ENCODE measurements around the gene UPK1A.

The UPK1A gene

DNA sequence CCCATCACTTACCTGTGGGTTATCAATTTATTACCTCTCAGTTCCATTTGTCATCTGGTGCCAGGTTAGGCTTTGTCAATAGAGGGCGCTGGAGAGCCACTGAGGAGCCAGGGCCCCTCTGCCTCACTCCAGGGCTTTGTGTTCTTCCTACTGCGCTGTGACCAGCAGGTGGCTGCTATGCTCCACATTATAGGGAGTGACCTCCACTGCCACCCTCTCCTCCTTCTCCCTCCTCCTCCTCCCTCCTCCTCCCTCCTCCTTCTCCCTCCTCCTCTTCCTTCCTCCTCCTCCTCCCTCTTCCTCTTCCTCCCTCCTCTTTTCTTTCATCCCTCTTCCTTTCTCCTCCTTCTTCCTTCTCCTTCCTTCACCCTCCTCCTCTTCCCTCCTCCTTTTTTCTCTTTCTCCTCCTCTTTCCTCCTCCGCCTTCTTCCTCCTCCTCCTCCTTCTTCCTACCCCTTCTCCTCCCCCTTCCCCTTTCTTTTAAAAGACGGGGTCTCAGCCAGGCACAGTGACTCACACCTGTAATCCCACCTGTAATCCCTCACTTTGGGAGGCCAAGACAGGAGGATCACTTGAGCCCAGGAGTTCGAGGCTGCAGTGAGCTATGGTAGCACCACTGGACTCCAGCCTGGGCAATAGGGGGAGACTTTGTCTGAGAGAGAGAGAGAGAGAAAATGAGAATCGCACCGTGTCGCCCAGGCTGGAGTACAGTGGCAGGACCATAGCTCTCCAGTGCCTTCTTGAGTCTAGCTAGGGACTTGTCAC lies 27.7 kb downstream of the UPK1A start:
- DNase-seq: peak; percentile 70 to 90 (median 84)

DNA sequence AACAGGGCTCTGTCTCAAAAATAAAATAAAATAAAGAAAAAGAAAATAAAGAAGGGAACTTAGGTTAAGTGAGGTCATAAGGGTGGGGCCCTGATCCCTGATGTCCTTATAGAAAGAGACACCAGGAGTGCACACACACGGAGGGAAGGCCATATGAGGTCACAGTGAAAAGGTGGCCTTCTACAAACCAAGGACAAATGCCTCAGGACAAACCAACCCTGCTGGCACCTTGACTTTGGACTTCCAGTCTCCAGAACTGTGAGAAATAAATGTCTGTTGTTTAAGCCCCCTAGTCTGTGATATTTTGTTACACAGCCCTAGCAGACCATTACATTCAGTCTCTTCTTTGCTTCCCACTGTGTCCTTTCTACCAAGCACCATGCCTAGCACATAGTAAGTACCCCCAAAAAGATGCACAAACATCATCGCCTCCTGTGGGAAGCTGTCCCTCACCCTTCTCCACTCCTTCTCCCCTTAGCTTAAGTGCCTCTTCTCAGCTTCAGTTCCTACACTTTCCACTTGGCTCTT lies 29.6 kb downstream of the UPK1A start:
- no peak for DNase-seq

DNA sequence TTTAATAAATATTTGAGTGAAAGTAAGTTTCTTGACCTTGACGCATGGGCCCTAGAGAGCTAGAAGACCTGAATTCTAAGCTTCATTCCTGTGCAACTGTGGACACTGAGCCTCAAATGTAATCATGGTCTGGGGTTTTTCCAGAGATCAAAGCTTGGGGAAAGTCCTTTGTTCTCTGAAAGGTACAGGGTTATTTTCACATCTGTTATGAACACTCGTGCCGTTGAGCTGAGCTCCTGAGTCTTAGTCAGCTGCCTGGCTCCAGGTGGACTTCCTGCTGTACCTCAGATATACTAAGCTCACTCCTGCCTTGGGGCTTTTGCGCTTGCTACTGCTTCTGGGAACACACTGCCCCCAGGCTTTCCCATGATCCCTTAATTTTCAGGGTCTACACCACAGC lies 30.5 kb downstream of the UPK1A start:
- no peak for DNase-seq

DNA sequence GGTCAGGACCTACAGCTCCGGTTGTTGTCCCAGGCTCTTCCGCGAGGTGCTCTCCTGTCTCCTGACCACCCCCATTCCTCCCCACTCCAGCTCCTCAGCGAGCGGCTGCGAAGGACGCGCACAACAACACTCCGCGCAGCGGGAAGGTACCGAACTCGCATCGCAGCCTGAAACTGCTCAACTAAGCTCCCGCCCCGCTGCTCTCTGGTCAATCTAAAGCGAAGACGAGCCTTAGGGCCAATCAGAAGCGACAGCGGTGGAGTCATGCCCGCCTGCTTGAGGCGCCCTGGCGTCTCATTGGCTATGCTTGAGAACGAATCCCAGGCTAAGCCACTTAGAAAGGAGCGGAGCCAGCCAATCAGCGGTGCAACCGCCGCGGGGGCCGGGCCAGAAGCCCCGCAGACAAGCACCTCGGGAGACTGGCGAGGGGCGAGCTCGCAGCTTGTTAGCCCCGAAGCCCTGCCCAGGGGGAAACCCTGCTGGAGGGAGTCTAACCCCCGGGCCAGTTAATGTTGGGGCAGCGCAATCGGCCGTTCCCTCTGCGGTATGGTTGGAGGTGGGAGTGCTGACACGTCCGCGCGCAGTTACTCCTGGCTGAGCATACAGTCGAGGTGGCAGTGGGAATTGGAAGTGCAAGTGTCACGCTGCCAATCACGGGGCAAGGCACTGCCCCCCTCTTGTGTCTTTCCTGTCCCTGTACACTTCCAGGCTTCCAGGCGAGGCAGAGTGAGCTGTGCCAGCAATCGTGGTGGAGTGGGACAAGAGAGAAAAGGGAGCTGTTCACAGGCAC lies 36.1 kb downstream of the UPK1A start:
- DNase-seq: peak; percentile 85 to 95 (median 89)

DNA sequence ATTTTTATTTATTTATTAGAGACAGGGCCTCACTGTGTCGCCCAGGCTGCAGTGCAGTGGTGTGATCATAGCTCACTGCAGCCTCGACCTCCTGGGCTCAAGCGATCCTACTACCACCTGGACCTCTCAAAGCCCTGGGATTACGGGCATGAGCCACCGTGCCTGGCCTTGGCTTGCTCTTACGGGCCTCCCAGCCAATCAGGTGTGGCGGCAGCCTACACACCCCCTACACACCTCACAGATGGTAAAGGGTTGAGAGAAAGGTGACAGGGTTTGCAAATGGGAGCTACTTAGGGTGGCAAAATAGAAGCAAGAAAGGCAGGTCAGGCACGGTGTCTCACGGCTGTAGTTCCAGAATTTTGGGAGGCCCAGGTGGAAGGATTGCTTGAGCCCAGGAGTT lies 37.0 kb downstream of the UPK1A start:
- no peak for DNase-seq

DNA sequence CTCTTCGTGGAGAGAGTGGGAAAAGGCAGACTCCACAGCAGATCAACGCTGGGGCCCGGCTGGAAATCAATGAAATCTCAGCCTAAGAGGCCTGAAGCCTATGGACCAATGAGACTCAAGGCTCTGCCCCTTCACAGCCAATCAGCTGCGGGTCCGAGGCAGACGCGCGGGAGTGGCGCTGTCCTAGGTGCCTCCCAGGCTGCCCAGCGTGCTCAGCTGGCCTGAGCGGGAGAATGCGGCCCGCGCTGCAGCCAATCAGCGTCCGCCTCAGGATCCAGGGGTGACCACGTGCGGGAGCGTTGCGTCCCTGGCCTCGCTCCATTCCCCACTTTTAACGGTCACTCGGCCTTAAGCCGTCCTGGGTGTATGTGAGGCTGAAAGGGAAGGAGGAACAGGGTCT lies 37.9 kb downstream of the UPK1A start, which contains the start of gene ZBTB32:
ZBTB32 (plus strand) TSS at position 341 of the 400 bp plus-strand sequence. CDS start 10,069 bp downstream, outside the sequence.
- no peak for DNase-seq

DNA sequence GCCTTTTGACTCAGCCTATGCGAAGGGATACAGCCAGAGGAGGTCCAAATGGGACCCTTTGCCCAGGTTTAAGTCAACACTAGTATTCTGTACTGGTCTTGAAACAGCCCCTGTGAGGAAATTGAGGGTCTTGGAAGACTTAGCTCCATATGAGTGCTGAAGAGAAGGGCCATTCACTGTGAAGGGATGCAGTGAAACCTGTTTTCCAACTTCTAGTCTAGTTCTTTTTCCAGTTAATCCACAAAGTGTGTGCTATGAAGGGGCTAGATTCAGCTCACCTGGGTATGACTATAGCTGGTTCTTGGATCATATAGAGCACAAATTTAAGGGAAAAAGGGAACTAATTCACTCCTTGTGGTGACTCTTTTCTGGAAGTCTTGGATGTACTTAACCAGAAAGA lies 42.1 kb downstream of the UPK1A start:
- DNase-seq: no peak

DNA sequence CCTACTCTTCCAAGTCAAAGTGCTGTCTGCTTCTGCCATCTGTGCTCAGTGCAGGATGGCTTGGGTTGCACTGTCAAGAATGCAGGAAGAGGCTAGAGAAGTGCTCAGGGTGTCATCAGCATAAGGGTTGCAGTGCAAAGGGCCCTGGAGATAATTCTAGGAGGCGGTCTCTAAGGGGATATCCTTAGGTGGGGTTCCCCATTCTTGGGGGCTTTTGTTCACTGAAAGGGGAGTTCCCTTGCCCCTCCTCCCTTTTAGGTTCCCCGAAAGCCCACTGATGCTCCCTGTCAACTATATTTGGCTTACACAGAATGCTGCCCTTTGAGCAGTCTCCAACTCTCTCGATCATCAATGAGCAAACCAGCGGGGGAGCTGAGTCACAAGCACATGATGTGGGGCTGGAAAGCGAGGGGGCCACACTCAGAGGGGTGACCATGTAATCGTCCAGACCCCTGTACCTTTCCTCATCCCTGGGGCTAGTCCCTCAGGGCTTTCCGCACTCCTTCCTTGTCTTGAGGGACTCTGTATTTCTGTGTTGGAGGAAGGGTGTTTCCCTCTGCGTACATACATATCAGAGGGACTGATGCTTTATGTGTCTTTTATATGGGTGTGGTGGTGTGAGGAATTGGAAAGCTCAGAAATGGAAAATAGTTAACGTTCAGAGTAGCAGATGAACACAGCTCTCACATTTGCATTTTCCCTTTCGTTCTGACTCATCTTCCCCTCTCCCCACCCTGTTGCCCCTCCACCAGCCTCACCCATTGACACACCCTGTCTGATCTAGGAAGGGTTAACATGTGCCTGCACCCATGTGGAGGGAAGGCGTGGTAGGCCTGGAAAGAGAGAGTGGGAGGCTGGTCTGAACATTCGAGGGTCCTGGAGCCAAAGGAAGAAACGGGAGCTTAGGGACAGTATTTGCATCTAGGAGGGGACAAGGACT lies 44.7 kb downstream of the UPK1A start:
- no peak for DNase-seq

DNA sequence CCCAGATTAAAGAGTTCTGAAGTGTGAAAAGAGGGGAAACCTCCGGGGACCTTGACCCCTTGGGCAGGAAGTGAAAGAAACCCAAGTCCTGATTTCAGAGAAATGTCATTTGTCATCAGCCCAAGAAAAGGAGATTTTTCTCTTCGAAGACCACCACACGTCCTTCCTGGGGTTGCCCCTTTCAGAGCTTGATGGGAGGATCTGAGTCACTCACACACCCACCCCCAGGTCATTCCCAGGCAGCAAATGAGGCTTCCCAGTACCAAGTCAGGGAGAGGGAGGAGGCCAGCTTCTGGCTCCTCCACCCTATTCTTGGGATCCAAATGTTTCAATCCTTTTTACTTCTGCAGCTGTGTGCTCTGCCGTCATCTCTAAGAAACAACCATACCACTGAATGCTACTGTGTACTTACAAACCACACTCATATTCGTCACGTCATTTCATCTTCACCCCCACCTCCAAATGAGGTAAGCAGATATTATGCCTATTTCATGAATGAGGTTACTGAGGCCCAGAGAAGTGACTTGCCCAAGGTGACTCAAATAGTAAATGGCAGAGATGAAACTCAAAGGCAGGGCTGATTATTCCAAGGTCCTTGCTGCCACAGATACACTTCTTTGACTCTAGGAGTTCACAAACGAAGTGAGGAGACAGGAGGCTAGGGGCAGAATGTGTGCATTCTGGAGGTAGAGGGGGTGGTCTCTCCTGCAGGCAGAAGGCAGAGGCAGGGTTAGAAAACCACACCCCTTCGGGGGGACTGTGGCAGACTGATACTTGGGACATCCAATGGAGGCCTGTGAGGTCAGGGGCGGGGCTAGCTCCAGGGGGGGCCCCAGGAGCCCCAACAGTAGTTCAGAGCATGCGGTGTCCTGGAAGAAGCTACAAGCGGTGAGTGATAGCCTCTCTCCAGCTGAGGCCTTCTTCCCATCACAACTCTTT lies 46.5 kb downstream of the UPK1A start:
- peak in 3 of 6 experiments; percentile 11 to 49 (median 14) for DNase-seq

DNA sequence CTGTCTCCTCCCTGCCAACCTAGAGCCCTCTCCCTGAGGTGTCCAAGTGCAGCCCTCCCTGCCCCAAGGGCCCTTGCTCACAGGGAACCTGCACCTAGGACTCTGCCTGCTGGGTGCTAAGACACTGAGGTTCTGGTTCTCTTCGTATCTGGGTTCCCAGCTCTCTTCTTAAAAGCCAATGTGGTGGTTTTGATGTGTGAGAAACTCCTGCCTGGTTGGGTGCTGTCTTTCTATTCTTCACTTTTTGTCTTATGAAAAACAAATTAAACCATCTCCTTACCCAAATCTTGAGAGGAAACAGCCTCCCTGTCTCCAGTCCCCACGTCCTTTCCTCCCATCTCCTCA lies 47.2 kb downstream of the UPK1A start:
- peak in 1 of 6 experiments; percentile 52 for DNase-seq

DNA sequence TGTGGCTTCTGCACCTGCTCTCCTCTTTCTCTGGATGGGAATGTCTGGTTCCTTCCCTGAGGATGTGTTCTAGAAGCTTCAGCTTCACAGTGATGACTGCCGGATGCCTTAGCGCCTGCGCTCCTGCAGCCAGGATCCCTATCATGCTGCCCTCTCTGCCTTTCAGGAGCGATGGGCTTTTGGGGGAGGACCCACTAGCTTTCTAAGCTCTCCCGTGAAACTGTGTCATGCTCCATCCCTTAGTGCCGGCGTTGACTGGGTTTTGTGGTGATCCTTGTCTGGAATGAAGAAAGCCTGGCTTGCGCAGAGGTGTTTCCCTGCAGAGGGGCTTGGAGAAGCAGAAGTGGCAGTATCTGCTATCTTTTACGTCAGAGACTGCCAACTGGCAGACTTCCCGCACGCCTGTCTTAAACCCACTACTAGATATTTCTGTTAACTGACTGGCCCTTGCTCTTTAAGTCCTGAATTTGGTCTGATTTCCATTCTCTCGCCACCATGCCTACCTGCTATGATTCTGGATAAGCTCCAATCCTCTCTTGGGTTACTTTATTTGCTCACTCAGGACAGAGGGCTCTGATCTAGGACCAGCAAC lies 47.7 kb downstream of the UPK1A start:
- no peak for DNase-seq

DNA sequence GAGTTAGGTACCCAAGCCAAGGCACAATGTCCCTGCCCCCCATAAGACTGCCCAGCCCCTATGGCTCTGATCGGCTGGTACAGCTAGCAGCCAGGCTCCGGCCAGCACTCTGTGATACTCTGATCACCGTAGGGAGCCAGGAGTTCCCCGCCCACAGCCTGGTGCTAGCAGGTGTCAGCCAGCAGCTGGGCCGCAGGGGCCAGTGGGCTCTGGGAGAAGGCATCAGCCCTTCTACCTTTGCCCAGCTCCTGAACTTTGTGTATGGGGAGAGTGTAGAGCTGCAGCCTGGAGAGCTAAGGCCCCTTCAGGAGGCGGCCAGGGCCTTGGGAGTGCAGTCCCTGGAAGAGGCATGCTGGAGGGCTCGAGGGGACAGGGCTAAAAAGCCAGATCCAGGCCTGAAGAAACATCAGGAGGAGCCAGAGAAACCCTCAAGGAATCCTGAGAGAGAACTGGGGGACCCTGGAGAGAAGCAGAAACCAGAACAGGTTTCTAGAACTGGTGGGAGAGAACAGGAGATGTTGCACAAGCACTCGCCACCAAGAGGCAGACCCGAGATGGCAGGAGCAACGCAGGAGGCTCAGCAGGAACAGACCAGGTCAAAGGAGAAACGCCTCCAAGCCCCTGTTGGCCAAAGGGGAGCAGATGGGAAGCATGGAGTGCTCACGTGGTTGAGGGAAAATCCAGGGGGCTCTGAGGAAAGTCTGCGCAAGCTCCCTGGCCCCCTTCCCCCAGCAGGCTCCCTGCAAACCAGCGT lies 48.5 kb downstream of the UPK1A start:
- DNase-seq: no peak

DNA sequence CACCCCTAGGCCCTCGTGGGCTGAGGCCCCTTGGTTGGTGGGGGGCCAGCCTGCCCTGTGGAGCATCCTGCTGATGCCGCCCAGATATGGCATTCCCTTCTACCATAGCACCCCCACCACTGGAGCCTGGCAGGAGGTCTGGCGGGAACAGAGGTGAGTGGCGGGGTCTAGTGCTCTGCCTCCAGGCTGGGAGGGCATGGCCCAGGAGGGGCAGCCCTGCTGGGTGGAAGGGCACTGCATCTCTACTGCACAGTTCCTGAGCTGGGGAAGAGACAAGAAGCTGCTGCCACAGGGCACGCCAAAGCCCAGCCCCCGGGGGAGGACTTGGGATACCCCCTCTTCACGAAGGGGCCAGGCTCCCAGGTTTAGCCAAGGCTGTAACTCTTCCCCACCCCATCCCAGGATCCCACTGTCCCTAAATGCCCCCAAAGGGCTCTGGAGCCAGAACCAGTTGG lies 49.1 kb downstream of the UPK1A start:
- DNase-seq: no peak

DNA sequence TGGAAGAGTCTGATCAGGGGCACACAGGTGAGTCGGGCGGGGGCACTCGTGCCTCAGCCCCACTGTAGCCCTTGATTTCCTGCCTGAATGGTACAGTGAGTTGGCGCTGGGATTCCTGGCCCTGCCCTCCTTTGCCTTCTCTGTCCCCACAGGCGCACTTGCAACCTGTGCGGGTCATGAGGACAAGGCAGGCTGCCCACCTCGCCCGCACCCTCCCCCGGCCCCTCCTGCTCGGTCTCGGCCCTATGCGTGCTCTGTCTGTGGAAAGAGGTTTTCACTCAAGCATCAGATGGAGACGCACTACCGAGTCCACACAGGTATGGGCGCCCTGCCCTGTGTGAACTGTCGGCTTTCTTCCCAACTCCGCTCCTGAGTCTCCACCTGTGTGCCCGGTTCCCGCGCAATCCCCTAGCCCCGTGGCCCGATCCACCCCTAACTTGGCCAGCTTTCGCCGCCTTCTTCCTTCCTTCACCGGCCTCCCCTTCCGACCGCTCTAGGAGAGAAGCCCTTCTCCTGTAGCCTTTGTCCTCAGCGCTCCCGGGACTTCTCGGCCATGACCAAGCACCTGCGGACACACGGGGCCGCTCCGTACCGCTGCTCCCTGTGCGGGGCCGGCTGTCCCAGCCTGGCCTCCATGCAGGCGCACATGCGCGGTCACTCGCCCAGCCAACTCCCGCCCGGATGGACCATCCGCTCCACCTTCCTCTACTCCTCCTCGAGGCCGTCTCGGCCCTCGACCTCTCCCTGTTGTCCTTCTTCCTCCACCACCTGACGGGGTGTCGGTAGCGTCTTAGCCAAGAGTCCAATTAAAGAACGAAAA lies 49.9 kb downstream of the UPK1A start:
- DNase-seq: peak in 2 of 6 experiments; percentile 27 to 29

DNA sequence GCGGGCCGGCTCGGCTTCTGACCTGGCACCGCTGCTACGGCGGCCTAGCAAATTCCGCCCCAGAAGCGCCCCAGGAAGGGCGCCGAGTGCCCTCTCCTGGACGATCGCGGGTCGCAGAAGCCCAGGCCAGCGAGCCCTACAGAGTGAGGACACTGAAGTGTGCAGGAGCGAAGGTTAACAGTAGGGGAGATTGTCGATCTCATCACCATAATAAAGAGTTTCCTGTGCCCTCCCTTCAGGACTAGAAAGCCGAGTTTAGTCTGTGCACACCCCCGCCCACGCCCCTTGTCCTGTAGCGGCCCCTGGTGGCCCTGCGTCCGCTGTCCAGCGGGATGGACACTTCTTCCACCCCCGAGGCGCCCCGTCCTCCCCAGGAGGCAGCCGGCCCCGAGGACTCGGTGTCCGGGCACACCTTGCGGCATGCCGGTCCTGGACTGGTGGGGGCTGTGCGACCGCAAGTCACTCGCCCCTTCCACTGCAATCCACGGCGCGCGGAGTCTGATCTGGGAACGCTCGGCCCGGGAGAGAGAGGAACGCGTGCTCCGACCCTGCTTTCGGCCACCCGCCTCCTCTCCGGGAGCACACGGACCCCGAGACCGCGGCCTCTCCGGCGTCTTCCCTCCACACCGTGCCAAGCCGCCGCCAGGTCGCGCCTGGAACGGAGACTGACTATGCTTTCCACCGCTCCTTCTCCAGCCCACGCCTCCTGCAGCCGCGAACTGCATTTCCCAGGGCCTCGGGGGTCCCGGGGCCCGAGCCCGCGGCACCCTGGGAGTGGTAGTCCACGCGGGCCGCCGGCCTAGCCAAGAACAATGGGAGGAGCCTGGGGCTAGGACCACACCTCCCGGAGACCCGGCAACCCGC lies 50.7 kb downstream of the UPK1A start:
- peak; percentile 89 to 98 (median 96) for DNase-seq

DNA sequence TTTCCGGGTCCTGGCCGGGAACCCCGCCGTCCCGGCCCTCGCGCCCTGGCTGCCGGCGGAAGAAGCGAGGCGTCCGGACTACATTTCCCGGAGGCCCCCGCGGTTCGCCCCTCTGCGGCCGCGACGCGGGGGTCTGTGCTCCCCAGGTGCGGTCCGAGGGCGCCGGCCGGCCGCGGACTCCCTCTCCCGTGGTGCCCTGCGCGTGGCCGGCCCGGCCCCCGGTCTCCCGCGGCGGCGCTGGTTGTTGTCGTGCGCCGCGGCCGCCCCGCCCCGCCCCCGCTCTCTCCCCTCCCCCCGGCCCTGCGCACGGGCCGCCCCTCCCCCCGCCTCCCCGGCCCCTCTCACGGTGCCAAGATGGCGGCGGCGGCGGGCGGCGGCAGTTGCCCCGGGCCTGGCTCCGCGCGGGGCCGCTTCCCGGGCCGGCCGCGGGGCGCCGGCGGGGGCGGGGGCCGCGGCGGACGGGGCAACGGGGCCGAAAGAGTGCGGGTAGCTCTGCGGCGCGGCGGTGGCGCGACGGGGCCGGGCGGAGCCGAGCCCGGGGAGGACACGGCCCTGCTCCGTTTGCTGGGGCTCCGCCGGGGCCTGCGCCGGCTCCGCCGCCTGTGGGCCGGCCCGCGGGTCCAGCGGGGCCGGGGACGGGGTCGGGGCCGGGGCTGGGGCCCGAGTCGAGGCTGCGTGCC lies 51.5 kb downstream of the UPK1A start, which contains the start of gene KMT2B:
KMT2B (plus strand) TSS at position 339 of the 680 bp plus-strand sequence; CDS start at position 355, 16 bp downstream.
- DNase-seq: no peak

DNA sequence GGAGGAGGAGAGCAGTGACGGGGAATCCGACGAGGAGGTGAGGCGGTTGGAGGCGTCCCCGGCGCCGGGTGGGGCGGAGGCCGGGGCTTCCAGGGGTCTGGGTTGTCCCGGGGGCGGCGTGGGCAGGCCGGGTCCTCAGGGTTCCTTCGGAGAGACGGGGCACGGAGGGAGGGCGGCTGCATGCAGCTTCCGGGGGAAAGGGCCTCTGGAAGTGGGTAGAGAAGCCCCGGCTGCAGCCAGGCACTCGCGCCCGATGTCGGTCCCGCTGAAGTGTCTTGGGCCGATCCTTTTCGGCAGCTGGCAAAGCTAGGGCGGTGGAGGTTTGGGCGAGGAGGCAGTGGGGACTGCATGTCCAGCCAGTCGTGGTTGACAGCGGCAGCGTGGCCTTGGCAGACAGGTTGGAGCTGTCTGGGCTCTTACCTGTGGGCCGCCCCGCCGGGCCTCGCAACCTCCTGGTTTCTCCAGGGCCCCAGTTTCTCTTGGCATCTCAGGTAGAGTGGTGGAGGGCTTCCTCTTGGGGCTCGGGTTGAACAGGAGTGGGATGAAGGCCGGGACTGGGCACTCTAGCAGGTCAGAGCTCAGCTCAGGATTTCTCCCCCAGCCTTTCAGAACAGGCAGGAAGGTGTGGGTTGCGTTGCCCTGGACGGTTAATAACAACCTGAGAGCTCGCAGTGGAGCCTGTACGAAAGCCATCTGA lies 52.2 kb downstream of the UPK1A start:
- DNase-seq: peak in 5 of 6 experiments; percentile 19 to 62 (median 45)

Data from stimulated activated naive CD4-positive, alpha-beta T cell (primary cell).